GM21367 (cell line): ENCODE data around the gene USP6NL.
"Not testable (repeated sequence)": the region's sequence is repeated elsewhere in the genome, so short reads cannot be mapped to it uniquely, and the experiment has no call there.

Source experiments
- ATAC-seq: cut with Tn5 transposase; IDR thresholded peaks from one replicate; pipeline ENCODE4 v1.9.1; 2021; ENCODE audit not compliant: unreplicated experiment

USP6NL gene

GRCh38 chr10:11611248-11612020, at the start of gene USP6NL:
Gene USP6NL, minus strand, starts transcription at chr10:11611650. Its CDS starts 14,016 bp downstream, at chr10:11597634.
- ATAC-seq = peak; percentile 28

DNA sequence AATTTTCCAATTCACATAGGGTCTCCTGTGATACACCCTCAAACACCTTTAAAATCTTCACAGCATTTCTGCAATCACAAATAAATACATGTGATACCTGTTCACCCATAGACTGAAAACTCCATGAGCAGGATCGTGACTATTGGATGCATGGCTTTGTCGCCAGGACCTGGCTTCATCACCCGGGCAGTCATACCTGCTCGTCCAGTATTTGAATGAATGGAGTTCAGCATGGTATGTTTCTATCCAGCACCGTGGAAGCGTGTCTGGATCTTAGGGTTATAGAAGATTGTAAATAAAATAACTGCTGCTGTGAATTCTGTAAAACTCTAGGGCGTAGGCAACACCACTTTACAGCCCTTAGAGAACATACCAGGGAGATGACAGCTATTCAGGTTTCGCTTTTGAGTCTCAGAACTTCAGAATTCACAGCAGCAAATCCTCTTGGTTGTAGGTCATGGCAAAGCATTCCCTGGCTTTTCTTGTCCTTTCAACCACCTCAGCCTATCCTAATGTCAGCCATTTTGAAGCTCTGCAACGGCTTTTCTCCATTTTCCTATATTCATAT, 47.4 kb upstream of the USP6NL start:
- ATAC-seq = no peak

DNA sequence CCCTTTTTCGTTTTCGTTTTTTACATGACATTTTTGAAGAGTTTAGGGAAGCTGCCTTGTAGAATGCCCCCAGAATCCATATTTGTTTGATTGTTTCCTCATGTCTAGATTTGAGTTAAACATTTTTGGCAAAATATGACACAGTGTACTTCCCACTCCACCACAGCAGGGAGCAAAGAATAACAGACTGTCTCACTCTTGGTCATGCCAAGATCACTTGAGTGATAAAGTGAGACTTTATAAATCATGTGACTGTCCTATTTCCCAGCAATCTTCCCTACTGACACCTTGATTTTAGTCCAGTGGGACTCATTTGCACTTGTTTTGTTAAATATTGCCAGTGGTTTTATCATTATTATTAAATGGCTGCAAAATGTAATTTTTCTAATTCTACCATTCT, 44.4 kb upstream of the USP6NL start:
- ATAC-seq = no peak

- no peak for ATAC-seq
Measured at GRCh38 chr10:11654659-11655058, 43.2 kb upstream of the USP6NL start.

- no peak for ATAC-seq
Measured at GRCh38 chr10:11653758-11654471, 42.5 kb upstream of the USP6NL start.

GRCh38 chr10:11647676-11648075, 36.2 kb upstream of the USP6NL start:
- no peak for ATAC-seq

DNA sequence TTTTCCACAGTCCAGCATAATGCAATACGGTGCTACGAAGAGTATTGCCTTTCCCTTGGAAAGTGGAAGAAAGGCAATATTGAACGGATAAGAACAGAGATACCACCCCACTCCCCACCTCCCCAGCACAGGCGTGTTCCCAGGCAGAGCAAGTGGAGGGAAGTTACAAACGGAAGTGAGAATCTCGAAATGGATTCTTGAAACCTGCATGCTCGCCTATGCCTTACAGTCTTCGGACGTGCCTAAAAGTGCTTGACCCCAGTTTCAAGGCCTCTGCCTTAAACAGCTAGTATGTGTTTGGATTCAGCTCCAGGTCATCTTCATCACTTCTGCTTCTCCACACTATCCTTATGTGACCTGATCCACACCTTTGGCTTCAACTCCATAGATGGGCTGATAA, 35.0 kb upstream of the USP6NL start:
- ATAC-seq = no peak

DNA sequence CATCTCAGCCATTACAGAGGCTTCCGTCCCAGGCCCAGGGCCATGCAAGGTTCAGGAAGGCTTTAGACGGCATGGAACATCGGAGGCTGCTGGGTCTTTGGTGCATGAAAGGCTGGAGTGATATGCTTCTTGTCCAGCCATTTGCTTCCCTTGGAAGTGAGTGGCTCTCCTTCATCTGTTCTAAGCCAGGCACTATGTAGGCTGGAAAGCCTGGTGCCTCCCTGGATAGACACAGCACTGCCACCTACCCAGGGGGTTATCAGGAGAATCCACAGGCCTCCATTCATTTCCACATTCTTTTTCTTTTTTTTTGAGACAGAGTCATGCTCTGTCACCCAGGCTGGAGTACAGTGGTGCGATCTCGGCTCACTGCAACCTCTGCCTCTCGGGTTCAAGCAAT, 31.6 kb upstream of the USP6NL start:
- no peak for ATAC-seq

- ATAC-seq = no peak
Measured at GRCh38 chr10:11642566-11642965, 31.1 kb upstream of the USP6NL start.

DNA sequence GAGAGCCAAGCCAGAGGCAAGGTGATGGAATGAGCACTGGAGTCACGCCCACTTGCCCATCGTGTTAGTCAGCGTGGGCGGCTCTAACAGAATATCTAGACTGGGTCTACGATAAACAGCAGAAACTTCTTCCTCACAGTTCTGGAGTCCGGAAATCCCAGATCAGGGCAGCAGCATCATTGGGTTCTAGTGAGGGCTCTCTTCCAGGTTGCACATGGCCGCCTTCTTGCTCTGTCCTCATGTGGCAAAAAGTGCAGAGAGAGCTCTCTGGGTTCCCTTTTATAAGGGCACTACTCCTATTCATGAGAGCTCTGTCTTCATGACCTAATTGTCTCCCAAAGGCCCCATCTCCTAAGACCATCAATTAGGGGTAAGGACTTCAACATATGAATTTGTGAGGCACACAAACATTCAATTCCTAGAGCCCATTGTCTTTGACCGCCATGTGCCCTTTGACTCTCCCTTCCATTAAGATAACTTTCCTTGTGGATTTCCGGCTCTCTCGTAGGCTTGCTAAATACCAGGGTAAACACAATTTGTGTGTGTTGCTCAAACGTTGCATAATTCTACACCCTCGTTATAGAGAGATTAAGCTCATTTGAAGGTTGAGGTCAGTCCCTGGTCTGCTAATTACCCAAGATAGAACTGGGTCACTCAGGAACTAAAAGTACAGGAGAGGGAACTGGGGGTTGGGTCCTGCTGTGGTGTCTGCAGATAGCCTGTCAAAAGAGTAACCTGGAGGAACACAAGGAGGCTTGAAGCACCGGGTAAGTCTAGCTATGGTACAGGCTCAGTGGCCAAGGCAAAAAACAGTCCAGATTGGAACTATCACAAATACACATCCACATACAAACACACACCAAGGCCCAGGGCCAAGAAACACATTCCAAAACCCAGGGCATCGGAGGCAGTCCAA, 28.7 kb upstream of the USP6NL start:
- ATAC-seq = no peak

DNA sequence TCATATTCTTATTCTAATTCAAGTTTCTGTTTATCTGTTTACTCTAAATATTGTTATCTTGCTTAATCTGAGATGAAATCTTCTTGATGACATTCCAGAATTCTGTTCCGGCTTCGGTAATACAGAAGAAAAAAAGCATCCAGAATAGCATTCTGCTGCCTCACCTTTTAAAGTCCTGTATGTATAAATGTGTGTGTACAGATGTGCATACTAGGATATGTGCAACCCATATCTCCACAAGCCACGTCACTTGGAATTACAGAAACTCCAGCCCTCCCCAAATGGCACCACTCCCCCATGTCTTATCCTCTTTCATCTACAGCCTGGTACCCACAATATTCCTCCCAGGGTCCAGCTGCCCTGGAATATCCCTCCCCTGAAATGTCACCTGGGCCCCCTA, 27.9 kb upstream of the USP6NL start:
- no peak for ATAC-seq

DNA sequence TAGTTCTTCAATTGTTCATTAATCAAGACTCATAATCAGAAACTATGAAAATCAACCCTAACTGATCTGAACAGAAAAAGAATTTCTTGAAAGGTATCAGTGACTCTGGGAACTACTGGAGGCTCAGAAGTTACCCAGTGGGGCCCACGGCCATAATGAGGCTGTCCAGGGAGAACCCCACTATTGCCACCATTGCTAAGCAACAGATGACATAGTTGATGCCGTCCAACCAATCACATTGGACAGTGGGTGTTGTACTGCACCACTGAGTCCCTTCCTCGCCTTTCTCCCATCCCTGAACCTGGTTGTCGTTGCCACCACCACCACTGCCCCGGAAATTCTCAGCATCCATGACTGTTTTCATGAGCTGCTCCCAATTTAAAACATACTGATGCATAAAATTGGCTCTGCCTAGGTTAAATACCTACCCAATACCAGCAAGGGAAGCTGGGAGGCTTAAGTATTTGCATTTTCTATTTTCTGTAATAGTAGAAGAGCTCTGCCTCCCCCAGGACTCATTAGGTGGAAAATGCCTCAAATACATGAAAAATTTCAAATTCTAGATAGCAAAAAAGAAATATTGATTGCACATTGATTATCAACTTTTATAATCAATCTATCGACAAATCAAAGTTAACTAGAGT, 26.7 kb upstream of the USP6NL start:
- peak; percentile 67 for ATAC-seq

DNA sequence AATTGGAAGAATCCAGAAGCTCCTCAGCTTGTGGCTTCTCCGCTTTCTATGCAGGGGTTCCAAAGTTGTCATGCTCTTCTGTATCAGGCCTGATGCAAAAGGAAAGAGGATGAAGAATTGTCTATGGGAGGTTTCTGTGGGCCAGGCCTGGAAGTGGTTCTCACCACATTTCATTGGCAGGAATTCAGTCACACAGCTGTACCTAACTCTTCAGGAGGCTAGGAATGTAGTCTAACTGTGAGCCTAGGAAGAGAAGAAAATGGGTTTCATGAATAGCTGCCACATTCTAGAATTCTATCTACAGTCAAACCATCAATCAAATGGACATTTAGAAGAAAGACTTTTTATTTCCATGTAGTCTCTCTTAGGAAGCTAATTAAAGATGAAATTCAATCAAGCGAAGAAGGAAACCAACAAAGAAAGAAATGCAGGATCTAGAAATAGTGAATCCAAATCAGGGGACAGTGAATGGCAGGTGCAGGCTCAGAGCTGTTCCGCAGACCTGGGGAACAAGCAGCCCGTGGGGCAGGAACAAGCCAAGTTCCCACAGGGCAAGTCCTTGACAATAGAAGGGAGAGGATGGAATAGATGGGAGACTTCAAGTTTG, 25.4 kb upstream of the USP6NL start:
- no peak for ATAC-seq

- ATAC-seq = peak; percentile 97
Measured at GRCh38 chr10:11631890-11632587, 20.6 kb upstream of the USP6NL start.

DNA sequence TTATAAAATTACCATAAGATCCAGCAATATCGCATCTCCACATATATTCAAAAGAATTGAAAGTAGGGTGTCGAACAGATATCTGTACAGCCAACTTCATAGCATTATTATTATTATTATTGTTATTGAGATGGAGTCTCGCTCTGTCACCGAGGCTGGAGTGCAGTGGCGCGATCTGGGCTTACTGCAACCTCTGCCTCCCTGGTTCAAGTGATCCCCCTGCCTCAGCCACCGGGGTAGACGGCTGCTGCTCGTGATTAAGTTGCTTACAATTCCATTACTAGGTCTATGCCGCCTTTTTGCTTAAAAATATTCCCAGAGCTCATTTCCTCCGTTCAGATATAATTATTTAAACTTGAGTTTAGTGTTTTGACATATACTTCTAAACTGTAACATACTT, 19.8 kb upstream of the USP6NL start:
- ATAC-seq = no peak

DNA sequence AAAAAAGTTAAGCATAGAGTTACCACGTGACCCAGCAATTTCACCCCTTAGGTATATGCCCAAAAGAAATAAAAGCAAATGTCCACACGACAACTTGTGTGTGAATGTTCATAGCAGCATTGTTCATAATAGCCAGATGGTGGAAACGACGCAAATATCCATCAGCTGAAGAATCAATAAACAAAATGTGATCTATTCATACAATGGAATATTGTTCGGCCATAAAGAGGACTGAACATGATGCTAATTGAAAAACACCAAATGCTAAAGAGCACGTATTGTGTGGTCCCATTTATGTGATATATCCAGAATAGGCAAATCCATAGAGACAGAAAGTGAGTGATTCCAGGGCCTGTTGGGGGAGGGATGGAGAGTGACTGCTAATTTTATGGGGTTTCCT, 18.3 kb upstream of the USP6NL start:
- no peak for ATAC-seq

DNA sequence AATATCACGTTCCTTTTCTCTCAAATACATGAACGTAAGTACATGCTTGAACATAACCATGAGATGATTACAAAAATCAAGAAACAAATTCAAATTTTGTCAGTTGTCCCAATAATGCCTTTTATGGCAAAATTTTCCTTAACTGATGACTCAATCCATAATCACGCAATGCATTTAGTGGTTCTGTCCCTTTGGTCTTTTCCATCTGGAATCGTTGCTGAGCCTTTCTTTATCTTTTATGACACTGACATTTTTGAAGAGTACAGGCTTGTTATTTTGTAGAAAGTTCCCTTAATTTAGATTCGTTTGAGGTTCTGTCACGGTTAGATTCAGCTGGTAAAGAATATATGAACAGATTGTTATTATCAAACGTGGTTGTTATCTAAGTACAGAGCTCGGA, 16.5 kb upstream of the USP6NL start:
- ATAC-seq = not testable (repeated sequence)

DNA sequence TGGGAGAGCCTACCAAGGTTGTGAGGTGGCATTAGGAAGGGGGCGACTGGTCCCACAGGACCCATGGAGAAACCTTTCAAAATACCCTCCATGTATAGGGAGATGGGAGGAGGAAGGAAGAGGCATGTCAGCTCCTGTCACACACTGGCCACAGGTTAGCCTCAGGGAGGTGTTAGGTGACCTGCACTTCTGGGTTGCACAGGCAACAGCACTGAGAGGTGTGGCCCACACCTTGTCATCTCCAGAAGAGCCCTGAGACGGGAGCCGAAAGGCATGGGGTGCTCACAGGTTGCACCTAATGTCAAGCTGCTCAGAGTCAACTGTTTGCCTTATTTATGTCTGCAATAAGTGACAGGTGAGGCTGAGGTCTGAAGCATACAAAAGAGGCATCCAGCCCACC, 14.6 kb upstream of the USP6NL start:
- ATAC-seq = no peak

- ATAC-seq = peak; percentile 67
Measured at GRCh38 chr10:11625019-11625735, 13.7 kb upstream of the USP6NL start.
